ENCODE data around the gene KIRREL3.

GRCh38 chr11:126604461-126604860 lies 396.1 kb downstream of the KIRREL3 start:
- TF ChIP-seq CTCF (optimal IDR thresholded peaks at IDR 0.05 in 1 of 3, IDR thresholded peaks at IDR 0.05 in 1 of 3, conservative IDR thresholded peaks at IDR 0.05 in 1 of 3; ENCODE audit: extremely low read depth in 1 of 3, insufficient read depth in 2 of 3, low read length in 3 of 3) = no peak
- no peak for TF ChIP-seq EZH2 (IDR thresholded peaks at IDR 0.05; ENCODE audit: low read length)
